Gastrocnemius medialis (tissue), 4 donors: Measurements from ENCODE around the gene DBX1.

Experiments used
- CTCF ChIP-seq, 5 experiments: fragments of 450-650 bp in 3 of 5; fragments of 200-600 bp in 2 of 5; sonication (generic) in 2 of 5; IDR thresholded peaks in 4 of 5; conservative IDR thresholded peaks in 1 of 5; 1 replicate in 4 of 5; 2 replicates in 1 of 5; pipeline ENCODE4 v1.5.1; 2016 to 2019; ENCODE audit warnings: antibody characterized with exemption in 5 of 5, mild to moderate bottlenecking in 3 of 5, moderate library complexity in 3 of 5
- POLR2A ChIP-seq, 2 donors: fragments of 450-650 bp; IDR thresholded peaks; one replicate each; pipeline ENCODE4 v1.6.1; 2017; ENCODE audit warnings: antibody characterized with exemption in 2 of 2, mild to moderate bottlenecking in 2 of 2, moderate library complexity in 2 of 2

DNA sequence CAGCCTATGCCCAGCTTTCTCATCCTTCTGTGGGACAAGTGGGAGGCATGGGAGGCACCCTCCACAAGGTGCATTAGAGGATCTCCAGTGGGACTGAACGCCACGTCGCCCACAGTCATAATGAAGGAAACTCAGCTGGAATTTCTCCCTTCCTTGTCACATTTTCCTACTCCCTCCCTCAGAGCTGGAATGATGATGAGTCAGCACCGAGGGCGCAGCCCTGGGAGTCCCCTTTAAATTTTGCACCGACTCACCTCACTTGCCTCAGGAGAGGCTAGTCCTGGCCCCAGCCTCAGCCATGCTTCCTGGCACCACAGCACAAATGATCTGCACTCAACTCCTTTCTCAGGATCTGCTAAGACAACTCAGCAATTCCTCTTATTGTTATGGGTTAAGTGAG is 34.3 kb downstream of the DBX1 start:
- TF ChIP-seq POLR2A (IDR thresholded peaks at IDR 0.05) (no peak), CTCF (IDR thresholded peaks at IDR 0.05 in 4 of 5, conservative IDR thresholded peaks at IDR 0.05 in 1 of 5) (no peak)
